H1 (cell line): ENCODE results near the gene PTPRT. TPM values are rescaled to one million over a fixed set of nuclear protein-coding genes. Genes with fewer than 3 reads are reported as not detected.

Source experiments
- CTCF ChIA-PET: fragments of 300-600 bp; sonication (Branson Sonifier 250); formaldehyde crosslinking; loops from one replicate; lab custom pipeline; 2021; ENCODE audit not compliant: partially characterized antibody; lab: Charles Lee
- POLR2A ChIA-PET: fragments of 300-600 bp; sonication (Branson Sonifier 250); formaldehyde crosslinking; loops from one replicate; lab custom pipeline; 2021; ENCODE audit warnings: inconsistent platforms; ENCODE audit not compliant: partially characterized antibody; lab: Charles Lee
- DNase-seq, 2 experiments: peaks; one replicate each; pipeline versions ENCODE4 v3.0.0 to v3.0.0-alpha.2; 2010 to 2022; ENCODE audit warnings: low spot score in 2 of 2, low read depth in 1 of 2, mixed read lengths in 1 of 2
- FAIRE-seq: peaks from 2 replicates; lab custom pipeline; 2011; peaks lifted over from hg19 to GRCh38; lab: Jason Lieb, UNC
- H2AFZ ChIP-seq: 2 replicates; pipeline ENCODE4 v1.8.1; 2012; ENCODE audit warnings: low read length, inconsistent platforms
- H2AK5ac ChIP-seq: 2 replicates; pipeline ENCODE4 v1.6.1; 2013; ENCODE audit warnings: low read depth, low read length
- H2BK120ac ChIP-seq: replicated peaks from 2 replicates; pipeline ENCODE3; 2013; ENCODE audit warnings: low read depth, low read length, inconsistent platforms
- H2BK12ac ChIP-seq: 2 replicates; pipeline ENCODE4 v1.6.1; 2013; ENCODE audit warnings: low read depth, low read length
- H2BK15ac ChIP-seq: 2 replicates; pipeline ENCODE4 v1.6.1; 2013; ENCODE audit warnings: low read length
- H2BK20ac ChIP-seq: 2 replicates; pipeline ENCODE4 v1.6.1; 2013; ENCODE audit warnings: low read length
- H2BK5ac ChIP-seq: 2 replicates; pipeline ENCODE4 v1.6.1; 2013; ENCODE audit warnings: low read depth, low read length
- H3K14ac ChIP-seq: 2 replicates; pipeline ENCODE4 v1.6.1; 2013; ENCODE audit warnings: inconsistent platforms; ENCODE audit not compliant: insufficient read length
- H3K18ac ChIP-seq: 2 replicates; pipeline ENCODE4 v1.6.1; 2013; ENCODE audit warnings: low read length; ENCODE audit errors: extremely low read depth
- H3K23ac ChIP-seq: 2 replicates; pipeline ENCODE4 v1.6.1; 2013; ENCODE audit warnings: inconsistent platforms; ENCODE audit not compliant: insufficient read length
- H3K23me2 ChIP-seq: 2 replicates; pipeline ENCODE4 v1.6.1; 2013; ENCODE audit warnings: low read depth, low read length
- H3K27ac ChIP-seq: 2 replicates; pipeline ENCODE4 v1.6.1; 2011; ENCODE audit warnings: low read depth, low read length, inconsistent platforms
- H3K27me3 ChIP-seq, 4 experiments: replicated peaks in 1 of 4; 1 replicate in 1 of 4; 2 replicates in 3 of 4; pipeline versions ENCODE4 v1.6.1 to v1.8.1; 2011 to 2013; ENCODE audit warnings: low read length in 3 of 4, mild to moderate bottlenecking in 3 of 4, inconsistent platforms in 2 of 4, mixed read lengths in 2 of 4, moderate library complexity in 1 of 4; ENCODE audit not compliant: control insufficient read depth in 3 of 4, insufficient read depth in 3 of 4; ENCODE audit errors: extremely low read depth in 1 of 4
- H3K36me3 ChIP-seq, 4 experiments: 2 replicates each; pipeline versions ENCODE4 v1.6.1 to v1.8.1; 2011 to 2013; ENCODE audit warnings: mild to moderate bottlenecking in 4 of 4, low read length in 3 of 4, moderate library complexity in 2 of 4, control low read depth in 1 of 4, inconsistent platforms in 1 of 4; ENCODE audit not compliant: insufficient read depth in 4 of 4, control insufficient read depth in 2 of 4
- H3K4ac ChIP-seq: replicated peaks from 2 replicates; pipeline ENCODE3; 2013; ENCODE audit warnings: low read length, low read depth, mixed read lengths, inconsistent platforms; ENCODE audit not compliant: insufficient read length
- H3K4me1 ChIP-seq, 4 experiments: replicated peaks in 1 of 4; 1 replicate in 1 of 4; 2 replicates in 3 of 4; pipeline versions ENCODE4 v1.6.1 to v1.8.1; 2011 to 2013; ENCODE audit warnings: low read length in 3 of 4, inconsistent platforms in 2 of 4, mixed read lengths in 1 of 4; ENCODE audit not compliant: insufficient read depth in 4 of 4, control insufficient read depth in 3 of 4
- H3K4me2 ChIP-seq, 2 experiments: 2 replicates each; pipeline versions ENCODE4 v1.6.1 to v1.8.1; 2011 to 2013; ENCODE audit warnings: low read depth in 2 of 2, low read length in 2 of 2, control low read depth in 1 of 2, inconsistent platforms in 1 of 2, mild to moderate bottlenecking in 1 of 2; ENCODE audit not compliant: insufficient read depth in 1 of 2
- H3K4me3 ChIP-seq, 4 experiments: fragments of 200-600, 300-600 bp in 1 of 4; sonication (generic), shearing (Covaris generic), sonication (Bioruptor Twin) in 1 of 4; 2 replicates each; pipeline versions ENCODE4 v1.5.1 to v1.8.1; 2011 to 2016; ENCODE audit warnings: low read length in 4 of 4, low read depth in 3 of 4, control low read depth in 2 of 4, inconsistent platforms in 2 of 4, mild to moderate bottlenecking in 2 of 4, mixed read lengths in 1 of 4, moderate library complexity in 1 of 4; ENCODE audit not compliant: insufficient read depth in 2 of 4; ENCODE audit errors: extremely low read depth in 1 of 4
- H3K56ac ChIP-seq: replicated peaks from 2 replicates; pipeline ENCODE3; 2013; ENCODE audit warnings: low read depth, mild to moderate bottlenecking, mixed read lengths, low read length, inconsistent platforms; ENCODE audit not compliant: insufficient read length
- H3K79me1 ChIP-seq: 2 replicates; pipeline ENCODE4 v1.6.1; 2013; ENCODE audit warnings: low read depth, low read length, control low read depth
- H3K79me2 ChIP-seq, 2 experiments: 2 replicates each; pipeline versions ENCODE4 v1.6.1 to v1.8.1; 2012 to 2013; ENCODE audit warnings: low read length in 2 of 2, mild to moderate bottlenecking in 2 of 2, inconsistent platforms in 1 of 2; ENCODE audit not compliant: insufficient read depth in 2 of 2, control insufficient read depth in 1 of 2
- H3K9ac ChIP-seq, 4 experiments: replicated peaks in 1 of 4; 1 replicate in 1 of 4; 2 replicates in 3 of 4; pipeline versions ENCODE4 v1.6.1 to v1.8.1; 2011 to 2013; ENCODE audit warnings: low read depth in 3 of 4, low read length in 3 of 4, control low read depth in 2 of 4, mild to moderate bottlenecking in 2 of 4, moderate library complexity in 2 of 4, inconsistent platforms in 1 of 4; ENCODE audit errors: extremely low read depth in 1 of 4
- H3K9me3 ChIP-seq, 2 experiments: 2 replicates each; pipeline versions ENCODE4 v1.6.1 to v1.8.1; 2012 to 2013; ENCODE audit warnings: mild to moderate bottlenecking in 2 of 2, moderate library complexity in 2 of 2, control low read depth in 1 of 2, inconsistent platforms in 1 of 2, low read depth in 1 of 2, low read length in 1 of 2, mixed read lengths in 1 of 2; ENCODE audit not compliant: insufficient read depth in 2 of 2
- H4K20me1 ChIP-seq, 2 experiments: replicated peaks in 1 of 2; 2 replicates each; pipeline versions ENCODE3 to v1.8.1; 2011 to 2013; ENCODE audit warnings: inconsistent platforms in 2 of 2, low read length in 2 of 2, mild to moderate bottlenecking in 1 of 2; ENCODE audit not compliant: insufficient read depth in 2 of 2, control insufficient read depth in 1 of 2
- H4K5ac ChIP-seq: 2 replicates; pipeline ENCODE4 v1.6.1; 2013; ENCODE audit warnings: low read length, low read depth, mixed read lengths, inconsistent platforms; ENCODE audit not compliant: insufficient read length
- H4K8ac ChIP-seq: 2 replicates; pipeline ENCODE4 v1.8.0; 2013; ENCODE audit warnings: mild to moderate bottlenecking, moderate library complexity, low read length, inconsistent platforms; ENCODE audit not compliant: insufficient read depth; ENCODE audit errors: extremely low read depth
- H4K91ac ChIP-seq: replicated peaks from 2 replicates; pipeline ENCODE3; 2013; ENCODE audit warnings: low read length, mixed read lengths, inconsistent platforms; ENCODE audit not compliant: insufficient read length
- ASH2L ChIP-seq: fragments of 200-600, 300-600 bp; sonication (generic); IDR thresholded peaks from one replicate; pipeline ENCODE4 v1.7.1; 2017; ENCODE audit warnings: low read length
- CBX5 ChIP-seq: fragments of 300-800, 300-1000 bp; sonication (generic); IDR thresholded peaks from 2 replicates; pipeline ENCODE4 v1.7.1; 2016; ENCODE audit warnings: antibody characterized with exemption, low read length, low read depth
- CBX8 ChIP-seq: fragments of 300-800, 300-1000 bp; sonication (generic); IDR thresholded peaks from 2 replicates; pipeline ENCODE4 v1.7.1; 2016; ENCODE audit warnings: low read depth, low read length, borderline replicate concordance
- CEBPB ChIP-seq: IDR thresholded peaks from 2 replicates; pipeline ENCODE4 v1.6.1; 2012; ENCODE audit warnings: low read depth, low read length
- CTBP2 ChIP-seq: IDR thresholded peaks from 2 replicates; pipeline ENCODE4 v1.7.0; 2011; ENCODE audit warnings: borderline replicate concordance, mild to moderate bottlenecking, moderate library complexity, mixed read lengths, low read length; ENCODE audit not compliant: insufficient read depth, insufficient read length
- FOSL1 ChIP-seq: IDR thresholded peaks from 2 replicates; pipeline ENCODE4 v1.6.1; 2011; ENCODE audit warnings: mild to moderate bottlenecking, low read depth, low read length, moderate library complexity; ENCODE audit not compliant: insufficient read depth
- KDM1A ChIP-seq: fragments of 200-600, 300-600 bp; sonication (generic); IDR thresholded peaks from 2 replicates; pipeline ENCODE4 v1.7.1; 2016; ENCODE audit warnings: mild to moderate bottlenecking, low read length, borderline replicate concordance
- KDM4A ChIP-seq: IDR thresholded peaks from one replicate; pipeline ENCODE4 v1.7.1; 2012; ENCODE audit warnings: low read depth, mild to moderate bottlenecking, moderate library complexity, low read length, inconsistent platforms; ENCODE audit not compliant: severe bottlenecking
- MAFK ChIP-seq: IDR thresholded peaks from 2 replicates; pipeline ENCODE4 v1.6.1; 2012; ENCODE audit warnings: low read depth, mild to moderate bottlenecking, improper control_type of control experiment, low read length
- RFX5 ChIP-seq: IDR thresholded peaks from 2 replicates; pipeline ENCODE4 v1.6.1; 2011; ENCODE audit warnings: low read depth, low read length, improper control_type of control experiment, borderline replicate concordance
- SAP30 ChIP-seq: fragments of 300-600 bp; sonication (generic); IDR thresholded peaks from 2 replicates; pipeline ENCODE4 v1.7.1; 2012; ENCODE audit warnings: low read length, moderate library complexity, mild to moderate bottlenecking, inconsistent platforms; ENCODE audit not compliant: insufficient read depth, insufficient replicate concordance
- SIX5 ChIP-seq: IDR thresholded peaks from 2 replicates; pipeline ENCODE4 v1.6.1; 2011; ENCODE audit warnings: mild to moderate bottlenecking, low read depth, low read length
- SP1 ChIP-seq: IDR thresholded peaks from 2 replicates; pipeline ENCODE4 v1.6.1; 2011; ENCODE audit warnings: low read depth, low read length
- TAF1 ChIP-seq: IDR thresholded peaks from 2 replicates; pipeline ENCODE4 v1.6.1; 2011; ENCODE audit warnings: mild to moderate bottlenecking, low read depth, low read length
- TCF12 ChIP-seq: IDR thresholded peaks from 2 replicates; pipeline ENCODE4 v1.6.1; 2011; ENCODE audit warnings: low read depth, mild to moderate bottlenecking, low read length
- YY1 ChIP-seq: IDR thresholded peaks from 2 replicates; pipeline ENCODE4 v1.6.1; 2011; ENCODE audit warnings: low read depth, mild to moderate bottlenecking, low read length
- WGBS, 2 experiments: shearing (Covaris generic) in 1 of 2; methylation state at CpG; one replicate each; pipeline versions ENCODE4 v1.1.6 to v1.1.7; 2013 to 2015; ENCODE audit warnings: low lambda C conversion rate in 2 of 2, mixed read lengths in 2 of 2, inconsistent platforms in 1 of 2, low coverage in 1 of 2, missing lambda C conversion rate in 1 of 2; ENCODE audit not compliant: insufficient replicate concordance in 2 of 2, insufficient coverage in 1 of 2, insufficient read length in 1 of 2; ENCODE audit errors: extremely low coverage in 1 of 2, missing lambda C conversion rate in 1 of 2; 5-methylcytosine and 5-hydroxymethylcytosine counted together
- polyA plus RNA-seq, 7 experiments: library from polyadenylated mRNA; depleted of rRNA in 3 of 7; stranded (reverse) in 5 of 7; unstranded in 2 of 7; fragments of >200 nt in 5 of 7; fragments of 200-250 nt in 2 of 7; gene quantifications; 1 replicate in 5 of 7; 2 replicates in 1 of 7; 4 replicates in 1 of 7; pipeline versions ENCODE4 v1.2.1 to v1.2.3, GENCODE V29; 2011 to 2013; ENCODE audit warnings: missing spikeins in 2 of 7, mixed read lengths in 2 of 7
- total RNA-seq: library from RNA; stranded (reverse); fragmentation: NEBNext Ultra II Directional; extraction: Animal tissue kit (Norgen Biotek cat#: 25700); gene quantifications from 2 replicates; pipeline ENCODE4 v1.2.1, GENCODE V29; 2021

PTPRT gene
- total and polyA plus RNA-seq, 2 of the 8 experiments (the other 6 are each of a cell fraction or from before 2014, with no cell fraction given), result 0.33 to 1.8 TPM

GRCh38 chr20:42430598-42430997 is 759.1 kb downstream of the PTPRT start:
- ChIA-PET CTCF (no interaction called here), POLR2A (no interaction called here)
- Histone ChIP-seq H4K20me1 (no peaks in the 10 kb centered on the region), H2BK12ac (no peak overlapping the region), H3K4me2 (no peak overlapping the region), H2AK5ac (no peak overlapping the region), H3K9me3 (no peaks in the 10 kb centered on the region), H2BK120ac (no peak overlapping the region), H3K27ac (no peak overlapping the region), H4K5ac (no peak overlapping the region), H3K4ac (no peak overlapping the region), H4K91ac (no peak overlapping the region), H4K8ac (no peak overlapping the region), H3K23ac (no peak overlapping the region), H3K27me3 (no peaks in the 10 kb centered on the region), H3K79me2 (no peaks in the 10 kb centered on the region), H2BK15ac (no peak overlapping the region), H2BK5ac (no peak overlapping the region), H2BK20ac (no peak overlapping the region), H3K23me2 (no peaks in the 10 kb centered on the region), H3K36me3 (no peaks in the 10 kb centered on the region), H2AFZ (no peak overlapping the region), H3K4me1 (no peaks in the 10 kb centered on the region), H3K4me3 (no peak overlapping the region), H3K14ac (no peak overlapping the region), H3K18ac (no peak overlapping the region), H3K79me1 (no peaks in the 10 kb centered on the region), H3K9ac (no peak overlapping the region), H3K56ac (no peak overlapping the region)
- TF ChIP-seq ASH2L (no peak), RFX5 (no peak), MAFK (no peak), YY1 (no peak), CTBP2 (no peak), KDM1A (no peak), FOSL1 (no peak), SIX5 (no peak), CEBPB (no peak), SP1 (no peak), KDM4A (no peak), TCF12 (no peak), SAP30 (no peak), TAF1 (no peak), CBX5 (no peak), CBX8 (no peak)
- no peak for DNase-seq
- no peak for FAIRE-seq
- WGBS, 2 experiments, result 94% methylated on average over 2 of the region's 2 CpGs; no CpG with 5 or more reads in 1 of the 2 experiments
